A172 (cell line): ENCODE data around the gene TRAF3IP1. TPM values are rescaled to one million over a fixed set of nuclear protein-coding genes. Genes with fewer than 3 reads are reported as not detected.

Experiments used
- DNase-seq: peaks from one replicate; pipeline ENCODE4 v3.0.0-alpha.2; 2015; ENCODE audit warnings: low spot score
- total RNA-seq: library from RNA; depleted of rRNA; stranded (reverse); fragments of >200 nt; shearing (Covaris generic); gene quantifications from 2 replicates; pipeline ENCODE4 v1.2.3, GENCODE V29; 2014

TRAF3IP1 gene
- total RNA-seq, 1 experiment from 2014 or later: 17.9 TPM

- peak; percentile 49 for DNase-seq
These were observed 32.3 kb upstream of the TRAF3IP1 start, which contains the start of gene PER2 for GRCh38 chr2:238287737-238288649. PER2 (minus strand) TSS chr2:238288610; CDS start chr2:238277936, 10,674 bp downstream.

GRCh38 chr2:238288650-238289573, 31.4 kb upstream of the TRAF3IP1 start:
- DNase-seq: peak; percentile 93

GRCh38 chr2:238289574-238289973, 30.7 kb upstream of the TRAF3IP1 start:
- no peak for DNase-seq

GRCh38 chr2:238290091-238290509, 30.2 kb upstream of the TRAF3IP1 start:
- no peak for DNase-seq

- DNase-seq: no peak
These were observed 29.4 kb upstream of the TRAF3IP1 start for GRCh38 chr2:238290715-238291549.

GRCh38 chr2:238291550-238292281, 28.6 kb upstream of the TRAF3IP1 start:
- DNase-seq: no peak

GRCh38 chr2:238294046-238294392, 26.3 kb upstream of the TRAF3IP1 start:
- no peak for DNase-seq

GRCh38 chr2:238294393-238295143, 25.8 kb upstream of the TRAF3IP1 start:
- DNase-seq: no peak

GRCh38 chr2:238295144-238296112, 24.9 kb upstream of the TRAF3IP1 start:
- no peak for DNase-seq

- no peak for DNase-seq
These were observed 23.5 kb upstream of the TRAF3IP1 start for GRCh38 chr2:238296638-238297457.

GRCh38 chr2:238299803-238300202, 20.5 kb upstream of the TRAF3IP1 start:
- DNase-seq: no peak

GRCh38 chr2:238302087-238302486, 18.2 kb upstream of the TRAF3IP1 start:
- no peak for DNase-seq

- no peak for DNase-seq
These were observed 17.6 kb upstream of the TRAF3IP1 start for GRCh38 chr2:238302751-238303150.

- no peak for DNase-seq
These were observed 16.2 kb upstream of the TRAF3IP1 start for GRCh38 chr2:238304116-238304515.

GRCh38 chr2:238305092-238305862, 15.0 kb upstream of the TRAF3IP1 start:
- no peak for DNase-seq

- DNase-seq: no peak
These were observed 14.2 kb upstream of the TRAF3IP1 start for GRCh38 chr2:238305965-238306671.

- DNase-seq: no peak
These were observed 13.7 kb upstream of the TRAF3IP1 start for GRCh38 chr2:238306672-238306998.
